OCI-LY3 (cell line): ENCODE data around the gene OSBPL8.

ENCODE experiments used
- EZH2phosphoT487 ChIP-seq: fragments of 200-600 bp; shearing (Covaris generic); IDR thresholded peaks from 2 replicates; pipeline ENCODE4 v1.6.1; 2018; ENCODE audit warnings: antibody characterized with exemption, mixed run types, low read depth
- TF ChIP-seq, protein P1 (sequence below): fragments of 200-600, 300-600 bp; sonication (generic); IDR thresholded peaks from 2 replicates; pipeline ENCODE4 v1.5.1; 2014; ENCODE audit warnings: antibody characterized with exemption, low read length, low read depth

GRCh38 chr12:76457818-76458217 is 101.8 kb downstream of the OSBPL8 start:
- TF ChIP-seq, protein P1, sequence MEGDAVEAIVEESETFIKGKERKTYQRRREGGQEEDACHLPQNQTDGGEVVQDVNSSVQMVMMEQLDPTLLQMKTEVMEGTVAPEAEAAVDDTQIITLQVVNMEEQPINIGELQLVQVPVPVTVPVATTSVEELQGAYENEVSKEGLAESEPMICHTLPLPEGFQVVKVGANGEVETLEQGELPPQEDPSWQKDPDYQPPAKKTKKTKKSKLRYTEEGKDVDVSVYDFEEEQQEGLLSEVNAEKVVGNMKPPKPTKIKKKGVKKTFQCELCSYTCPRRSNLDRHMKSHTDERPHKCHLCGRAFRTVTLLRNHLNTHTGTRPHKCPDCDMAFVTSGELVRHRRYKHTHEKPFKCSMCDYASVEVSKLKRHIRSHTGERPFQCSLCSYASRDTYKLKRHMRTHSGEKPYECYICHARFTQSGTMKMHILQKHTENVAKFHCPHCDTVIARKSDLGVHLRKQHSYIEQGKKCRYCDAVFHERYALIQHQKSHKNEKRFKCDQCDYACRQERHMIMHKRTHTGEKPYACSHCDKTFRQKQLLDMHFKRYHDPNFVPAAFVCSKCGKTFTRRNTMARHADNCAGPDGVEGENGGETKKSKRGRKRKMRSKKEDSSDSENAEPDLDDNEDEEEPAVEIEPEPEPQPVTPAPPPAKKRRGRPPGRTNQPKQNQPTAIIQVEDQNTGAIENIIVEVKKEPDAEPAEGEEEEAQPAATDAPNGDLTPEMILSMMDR: no peak
- TF ChIP-seq EZH2phosphoT487: no peak
